ENCODE results near the gene COPS9.

GRCh38 chr2:240106765-240107476 lies 29.2 kb downstream of the COPS9 start:
- TF ChIP-seq POLR2A (IDR thresholded peaks at IDR 0.05) (no peak), CTCF (IDR thresholded peaks at IDR 0.05) (no peak), EP300 (IDR thresholded peaks at IDR 0.05) (no peak), POLR2AphosphoS5 (IDR thresholded peaks at IDR 0.05) (no peak)

Measured in sigmoid colon (tissue), 4 donors.